Muscle layer of colon (tissue), 2 donors: ENCODE results near the gene DHDDS.

Source experiments
- H3K27ac ChIP-seq: one replicate; pipeline ENCODE4 v1.7.0; 2013; ENCODE audit warnings: low read depth, mild to moderate bottlenecking, low read length, moderate library complexity
- H3K27me3 ChIP-seq, 2 donors: one replicate each; pipeline ENCODE4 v1.7.0; 2013; ENCODE audit warnings: low read length in 2 of 2, mild to moderate bottlenecking in 2 of 2; ENCODE audit not compliant: insufficient read depth in 2 of 2, control insufficient read depth in 1 of 2
- H3K36me3 ChIP-seq: one replicate; pipeline ENCODE4 v1.7.0; 2013; ENCODE audit warnings: mild to moderate bottlenecking, low read length; ENCODE audit not compliant: insufficient read depth
- H3K4me1 ChIP-seq: one replicate; pipeline ENCODE4 v1.7.0; 2013; ENCODE audit warnings: mild to moderate bottlenecking, low read length; ENCODE audit not compliant: insufficient read depth
- H3K4me3 ChIP-seq, 2 donors: one replicate each; pipeline ENCODE4 v1.7.0; 2013; ENCODE audit warnings: low read length in 2 of 2, low read depth in 1 of 2, mild to moderate bottlenecking in 1 of 2, moderate library complexity in 1 of 2
- H3K9ac ChIP-seq: one replicate; pipeline ENCODE4 v1.7.0; 2013; ENCODE audit warnings: low read length
- H3K9me3 ChIP-seq: one replicate; pipeline ENCODE4 v1.7.0; 2013; ENCODE audit warnings: mild to moderate bottlenecking, low read length
- donor health status: abdominal sarcoma.
- donor health status: Adenocarcinoma of cecum.

DHDDS gene

DNA sequence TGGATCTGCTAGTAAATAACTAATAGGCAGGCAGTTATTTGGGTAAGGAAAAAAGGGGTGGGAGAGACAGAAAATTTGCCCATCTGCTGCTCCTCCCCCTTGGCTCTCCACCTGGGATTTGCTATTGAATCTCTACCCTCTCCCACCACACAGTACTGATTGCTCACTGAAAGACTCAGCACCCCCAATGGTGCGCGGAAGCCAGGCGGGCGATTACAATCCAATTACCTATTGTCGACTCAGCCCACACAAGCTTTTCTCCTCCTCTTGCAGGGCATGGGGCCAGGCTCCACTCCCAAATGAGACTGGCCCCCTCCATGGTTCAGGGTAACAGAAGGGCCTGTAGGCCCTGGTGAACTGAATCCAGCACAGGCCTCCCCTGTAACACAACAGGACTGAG, 37.4 kb downstream of the DHDDS start:
- H3K4me1 ChIP-seq = peaks cover 28% of the 10 kb centered on the region

DNA sequence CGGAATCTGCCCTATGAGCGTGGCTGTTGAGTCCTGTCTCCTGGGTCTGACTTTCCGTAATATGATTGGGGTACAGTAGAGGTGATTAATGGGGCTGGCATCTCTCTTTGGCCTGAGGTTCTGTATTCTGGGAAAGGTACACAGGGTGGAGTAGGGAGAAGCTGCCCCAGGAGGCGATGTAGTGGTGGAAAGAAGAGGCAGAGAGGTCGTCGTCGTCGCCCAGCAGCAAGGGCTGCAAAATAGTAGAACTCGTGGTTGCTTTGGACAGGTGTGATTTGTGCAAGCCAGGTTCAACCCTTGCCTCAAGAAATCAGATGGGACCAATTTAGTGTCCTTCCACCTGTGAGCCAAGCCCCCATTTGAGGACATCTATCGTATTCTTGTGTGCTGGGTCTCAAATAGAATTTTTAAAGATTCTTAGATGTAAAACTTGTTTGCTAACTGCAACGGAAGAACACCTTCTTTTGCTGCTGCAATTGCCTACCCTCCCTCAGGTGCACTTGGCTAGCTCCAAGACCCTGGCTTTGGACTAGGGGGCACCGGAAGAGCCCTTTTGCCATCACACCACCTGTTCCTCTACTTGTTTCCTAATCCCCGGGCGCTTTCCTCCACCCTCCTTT, 38.9 kb downstream of the DHDDS start:
- no peak overlapping the region for H3K9ac ChIP-seq
- peak overlapping the region; percentile 73 to 76 for H3K4me3 ChIP-seq
- H3K36me3 ChIP-seq = peaks cover 39% of the 10 kb centered on the region
- H3K9me3 ChIP-seq = no peaks in the 10 kb centered on the region
- no peak overlapping the region for H3K27ac ChIP-seq
- H3K4me1 ChIP-seq = peaks cover 28% of the 10 kb centered on the region
- H3K27me3 ChIP-seq = no peaks in the 10 kb centered on the region

More for the DNA sequence above, 37.4 kb downstream of the DHDDS start:
- peaks cover 45% of the 10 kb centered on the region for H3K36me3 ChIP-seq
- H3K9ac ChIP-seq = no peak overlapping the region
- H3K27ac ChIP-seq = no peak overlapping the region
- H3K9me3 ChIP-seq = no peaks in the 10 kb centered on the region
- H3K27me3 ChIP-seq = no peaks in the 10 kb centered on the region
- no peak overlapping the region for H3K4me3 ChIP-seq

- peaks cover 28% of the 10 kb centered on the region for H3K4me1 ChIP-seq
- peaks cover 37% of the 10 kb centered on the region for H3K36me3 ChIP-seq
- H3K27ac ChIP-seq = peak overlapping the region; percentile 94
- H3K4me3 ChIP-seq = peak overlapping the region; percentile 73 to 99
- no peaks in the 10 kb centered on the region for H3K27me3 ChIP-seq
- no peak overlapping the region for H3K9ac ChIP-seq
- H3K9me3 ChIP-seq = no peaks in the 10 kb centered on the region
Measured at GRCh38 chr1:26471498-26472319, 39.6 kb downstream of the DHDDS start.

DNA sequence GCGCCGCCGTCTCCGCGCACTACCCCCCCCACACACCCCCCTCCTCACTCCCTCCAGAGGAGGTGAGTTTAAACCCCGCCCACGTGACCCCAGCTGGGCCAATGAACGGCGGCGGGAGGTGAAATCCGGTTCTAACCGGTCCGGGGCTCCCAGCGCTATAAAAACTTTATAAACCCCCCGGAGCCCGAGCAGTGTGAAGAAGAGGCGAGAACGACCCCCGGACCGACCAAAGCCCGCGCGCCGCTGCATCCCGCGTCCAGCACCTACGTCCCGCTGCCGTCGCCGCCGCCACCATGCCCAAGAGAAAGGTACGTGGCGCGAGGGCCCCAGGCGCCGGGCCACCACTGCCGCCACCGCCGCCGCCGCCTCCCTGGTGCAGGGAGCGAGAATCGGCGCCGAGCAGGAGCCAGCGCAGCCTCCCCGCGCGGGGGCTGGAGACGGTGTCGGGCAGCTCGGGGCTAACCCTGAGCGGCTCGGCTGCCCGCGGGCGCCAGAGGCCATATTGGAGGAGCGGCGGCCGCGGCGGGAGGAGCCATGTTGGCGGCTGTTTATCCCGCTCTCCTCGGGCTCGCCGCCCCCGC, 40.3 kb downstream of the DHDDS start, which contains the start of gene HMGN2:
HMGN2 (plus strand) TSS at position 121 of the 581 bp plus-strand sequence; CDS start at position 294, 173 bp downstream.
- Histone ChIP-seq H3K4me1 (peaks cover 28% of the 10 kb centered on the region), H3K9me3 (no peaks in the 10 kb centered on the region), H3K27me3 (no peaks in the 10 kb centered on the region), H3K9ac (peak within 1 kb of the TSS; percentile 58), H3K4me3 (peak within 1 kb of the TSS; percentile 73 to 99), H3K27ac (peak within 1 kb of the TSS; percentile 94), H3K36me3 (peaks cover 34% of the 10 kb centered on the region)

- Histone ChIP-seq H3K27ac (peak overlapping the region; percentile 94), H3K36me3 (peaks cover 29% of the 10 kb centered on the region), H3K9me3 (no peaks in the 10 kb centered on the region), H3K4me3 (peak overlapping the region; percentile 73 to 99), H3K27me3 (no peaks in the 10 kb centered on the region), H3K9ac (peak overlapping the region; percentile 58), H3K4me1 (peaks cover 28% of the 10 kb centered on the region)
Measured at GRCh38 chr1:26472901-26473845, 41.1 kb downstream of the DHDDS start.

GRCh38 chr1:26474818-26475217, 42.7 kb downstream of the DHDDS start:
- peaks cover 28% of the 10 kb centered on the region for H3K4me1 ChIP-seq
- no peak overlapping the region for H3K4me3 ChIP-seq
- H3K9me3 ChIP-seq = no peaks in the 10 kb centered on the region
- H3K36me3 ChIP-seq = peaks cover 36% of the 10 kb centered on the region
- no peak overlapping the region for H3K9ac ChIP-seq
- no peaks in the 10 kb centered on the region for H3K27me3 ChIP-seq
- H3K27ac ChIP-seq = no peak overlapping the region

DNA sequence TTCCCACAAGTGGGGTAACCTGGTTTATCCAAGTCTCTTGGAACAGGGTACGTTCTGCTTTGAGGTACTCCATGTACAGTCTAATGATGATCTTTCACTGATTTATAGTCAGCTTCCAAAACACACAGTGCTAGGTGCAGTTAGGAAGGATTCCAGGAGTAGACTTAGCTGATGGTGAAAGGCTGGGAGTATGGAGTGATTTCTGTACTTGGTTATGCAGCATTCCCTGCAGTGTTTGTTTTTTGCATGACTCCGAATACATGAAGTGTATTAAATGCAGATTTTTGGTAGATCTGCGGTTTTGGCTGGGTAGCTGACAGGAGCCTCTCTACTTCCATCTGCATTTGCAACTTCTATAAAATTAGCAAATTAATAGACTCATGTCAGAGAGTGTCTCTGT, 43.9 kb downstream of the DHDDS start:
- Histone ChIP-seq H3K36me3 (peaks cover 36% of the 10 kb centered on the region), H3K27ac (no peak overlapping the region), H3K9ac (no peak overlapping the region), H3K4me1 (peaks cover 23% of the 10 kb centered on the region), H3K4me3 (no peak overlapping the region), H3K9me3 (no peaks in the 10 kb centered on the region), H3K27me3 (no peaks in the 10 kb centered on the region)

- H3K9ac ChIP-seq = no peak overlapping the region
- peaks cover 41% of the 10 kb centered on the region for H3K36me3 ChIP-seq
- peaks cover 14% of the 10 kb centered on the region for H3K4me1 ChIP-seq
- no peak overlapping the region for H3K27ac ChIP-seq
- H3K9me3 ChIP-seq = no peaks in the 10 kb centered on the region
- no peak overlapping the region for H3K4me3 ChIP-seq
- no peaks in the 10 kb centered on the region for H3K27me3 ChIP-seq
Measured at GRCh38 chr1:26476958-26477357, 44.8 kb downstream of the DHDDS start.

GRCh38 chr1:26477446-26478152, 45.5 kb downstream of the DHDDS start:
- Histone ChIP-seq H3K27ac (no peak overlapping the region), H3K27me3 (no peaks in the 10 kb centered on the region), H3K9me3 (no peaks in the 10 kb centered on the region), H3K4me3 (no peak overlapping the region), H3K36me3 (peaks cover 44% of the 10 kb centered on the region), H3K9ac (no peak overlapping the region), H3K4me1 (peaks cover 14% of the 10 kb centered on the region)

GRCh38 chr1:26478159-26478558, 46.0 kb downstream of the DHDDS start:
- no peak overlapping the region for H3K4me3 ChIP-seq
- H3K9me3 ChIP-seq = no peaks in the 10 kb centered on the region
- H3K4me1 ChIP-seq = peaks cover 14% of the 10 kb centered on the region
- H3K36me3 ChIP-seq = peaks cover 46% of the 10 kb centered on the region
- H3K27ac ChIP-seq = no peak overlapping the region
- no peak overlapping the region for H3K9ac ChIP-seq
- no peaks in the 10 kb centered on the region for H3K27me3 ChIP-seq
